ENCODE measurements around the gene DCLK1. TPM values are rescaled to one million over a fixed set of nuclear protein-coding genes. Genes with fewer than 3 reads are reported as not detected.

Gene DCLK1
- total RNA-seq, 1 donor from 2014 or later: 1.5 TPM

Other genes starting within 250 kb of the DCLK1 start
- 0.07 and 0.21 TPM in 2 replicates for gene SOHLH2, start 83.2 kb upstream of the DCLK1 start, total RNA-seq
- 3.8 and 4.7 TPM in 2 replicates for gene CCDC169, start 166.4 kb upstream of the DCLK1 start, total RNA-seq
- 101 and 153 TPM in 2 replicates for gene SPART, start 215.0 kb upstream of the DCLK1 start, total RNA-seq

Measured in pulmonary artery endothelial cell (primary cell).